ENCODE data around the gene KHDC1.
"Not testable (repeated sequence)": the region's sequence is repeated elsewhere in the genome, so short reads cannot be mapped to it uniquely, and the experiment has no call there.

The KHDC1 gene

DNA sequence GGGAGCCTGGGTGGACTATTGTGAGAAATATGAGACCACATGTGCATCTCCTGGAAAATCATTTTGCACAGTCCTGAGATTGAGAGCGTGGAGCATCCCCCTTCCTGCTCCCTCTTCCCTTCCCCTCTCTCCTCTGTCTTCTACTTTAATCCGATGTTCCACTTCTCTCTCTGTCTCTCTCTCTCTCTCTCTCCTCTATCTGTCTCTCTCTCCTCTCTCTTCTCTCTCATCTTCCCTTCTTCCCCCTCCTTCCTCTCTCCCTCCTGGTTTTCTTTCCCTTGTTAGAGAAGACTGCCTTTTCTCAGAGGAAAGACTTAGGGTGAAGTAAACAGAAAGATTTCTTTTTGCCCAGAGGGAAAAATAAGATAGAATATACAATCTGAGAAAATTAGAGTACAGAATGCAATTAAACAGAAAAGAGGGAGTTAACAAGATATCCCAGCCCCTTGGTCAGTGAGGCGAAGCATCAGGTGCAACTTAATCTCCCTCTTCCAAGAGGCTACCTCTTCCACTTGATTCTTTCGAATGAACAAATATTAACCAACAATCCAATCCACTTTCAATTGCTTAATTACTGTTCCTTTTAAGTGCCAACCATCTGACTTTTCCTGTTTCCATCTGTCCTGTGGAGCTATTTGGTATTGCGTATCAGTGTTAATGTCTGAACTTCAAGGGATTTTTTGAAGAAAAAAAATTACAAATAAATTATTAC is 14.6 kb downstream of the KHDC1 start:
- DNase-seq, result no peak

DNA sequence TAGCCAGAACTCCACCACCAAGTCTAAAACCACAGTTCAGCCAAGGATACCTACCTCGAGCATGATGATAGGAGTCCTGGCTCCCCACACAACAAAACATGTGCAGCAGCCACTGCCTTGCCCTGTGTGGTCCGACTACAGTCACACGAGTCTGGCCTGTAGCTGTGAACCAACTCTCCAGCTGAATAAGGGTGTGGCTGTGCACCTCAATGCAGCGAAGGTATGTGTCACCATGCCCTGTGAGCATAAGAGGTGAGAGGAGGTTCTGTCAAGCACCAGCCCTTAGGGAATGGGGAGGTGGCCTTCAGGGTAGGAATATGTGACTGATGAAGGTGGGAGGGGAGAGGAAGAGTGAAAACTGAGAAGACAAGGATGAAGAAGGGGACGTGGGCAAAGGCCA is 21.0 kb downstream of the KHDC1 start:
- no peak for DNase-seq

DNA sequence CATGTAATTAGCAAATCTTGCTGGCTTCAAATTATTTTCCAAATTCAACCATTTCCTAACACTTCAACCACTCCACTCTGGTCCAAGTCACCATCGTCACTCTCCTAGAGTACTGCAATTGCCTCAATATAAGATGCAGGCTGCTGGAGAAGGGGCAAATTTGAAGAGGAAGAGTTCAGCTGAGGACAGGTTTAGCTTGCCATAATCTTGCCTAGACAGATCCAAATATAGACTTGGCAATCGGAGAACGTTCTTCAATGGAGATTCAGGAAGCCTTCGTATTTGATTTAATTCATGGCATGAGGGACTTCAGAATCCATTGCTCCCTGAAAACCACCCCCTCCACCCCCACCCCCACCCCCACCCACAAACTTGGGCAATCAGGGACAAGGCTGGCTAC is 22.3 kb downstream of the KHDC1 start:
- no peak for DNase-seq

DNA sequence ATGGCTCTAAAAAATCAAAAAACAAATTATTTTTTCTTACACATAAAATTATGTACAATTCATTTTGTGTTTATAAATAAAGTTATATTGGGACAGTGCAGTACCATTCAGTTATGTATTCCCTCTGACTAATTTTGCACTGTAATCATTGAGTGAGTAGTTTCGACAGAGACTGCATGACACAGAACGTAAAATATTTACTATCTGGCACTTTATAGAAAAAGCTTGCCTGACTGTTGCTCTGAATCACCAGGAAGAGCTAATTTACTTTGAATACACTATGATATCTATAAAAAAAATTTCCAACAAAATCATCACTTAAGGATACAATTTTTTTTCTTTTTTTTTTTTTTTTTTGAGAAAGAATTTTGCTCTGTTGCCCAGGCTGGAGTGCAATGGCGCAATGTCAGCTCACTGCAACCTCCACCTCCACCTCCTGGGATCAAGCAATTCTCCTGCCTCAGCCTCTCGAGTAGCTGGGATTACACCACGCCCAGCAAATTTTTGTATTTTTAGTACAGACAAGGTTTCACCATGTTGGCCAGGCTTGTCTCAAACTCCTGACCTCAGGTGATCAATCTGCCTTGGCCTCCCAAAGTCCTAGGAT is 26.7 kb downstream of the KHDC1 start:
- DNase-seq, result no peak

DNA sequence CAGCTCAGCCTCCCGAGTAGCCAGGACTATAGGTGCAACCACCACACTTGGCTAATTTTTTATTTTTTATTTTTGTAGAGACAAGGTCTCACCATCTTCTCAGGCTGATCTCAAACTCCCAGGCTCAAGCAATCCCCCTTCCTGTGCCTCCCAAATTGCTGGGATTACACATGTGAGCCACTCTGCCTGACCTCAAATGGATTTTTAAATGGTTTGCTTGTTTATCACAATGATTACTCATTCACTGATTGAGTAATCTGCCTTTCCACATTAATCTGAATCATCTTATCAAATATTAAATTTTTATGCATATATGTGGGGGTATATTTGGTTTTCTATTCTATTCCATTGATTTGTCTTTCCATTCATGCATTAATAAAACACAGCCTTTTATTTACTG is 28.3 kb downstream of the KHDC1 start:
- no peak for DNase-seq

DNA sequence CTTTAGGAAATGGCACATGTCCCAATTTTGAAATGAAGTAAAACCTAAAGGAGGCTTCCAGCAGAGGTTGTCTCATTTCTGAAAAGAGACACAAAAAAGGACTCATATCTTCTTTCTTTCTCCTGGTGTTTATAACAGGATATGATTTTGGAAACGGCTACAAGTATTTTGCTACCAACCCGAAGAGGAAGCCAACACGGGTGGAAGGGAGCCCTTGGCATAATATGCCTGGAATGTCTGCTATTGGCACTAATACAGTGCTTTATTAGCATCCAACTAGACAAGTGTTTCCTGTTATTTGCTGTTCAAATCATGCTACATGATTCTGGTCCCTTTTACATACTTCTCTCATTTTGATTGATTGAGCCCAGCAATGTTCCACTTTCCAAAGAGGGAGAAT is 29.0 kb downstream of the KHDC1 start:
- not testable (repeated sequence) for DNase-seq

DNA sequence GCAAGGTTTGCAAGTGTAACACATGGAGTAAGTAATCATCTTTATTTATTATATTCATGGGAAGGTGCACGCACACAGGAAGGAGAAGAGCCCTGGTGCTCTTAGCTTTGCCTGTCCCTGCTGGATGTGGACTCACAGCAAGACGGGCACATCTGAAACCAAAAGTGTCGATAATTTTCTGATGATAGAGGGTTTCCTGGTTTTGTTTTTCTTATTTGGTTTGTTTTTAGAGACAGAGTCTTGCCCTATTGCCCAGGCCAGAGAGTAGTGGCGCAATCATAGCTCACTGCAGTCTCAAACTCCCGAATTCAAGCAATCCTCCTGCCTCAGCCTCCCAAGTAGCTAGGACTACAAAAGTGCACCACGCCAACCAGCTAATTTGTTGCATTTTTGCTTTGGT is 29.9 kb downstream of the KHDC1 start:
- DNase-seq, result no peak

DNA sequence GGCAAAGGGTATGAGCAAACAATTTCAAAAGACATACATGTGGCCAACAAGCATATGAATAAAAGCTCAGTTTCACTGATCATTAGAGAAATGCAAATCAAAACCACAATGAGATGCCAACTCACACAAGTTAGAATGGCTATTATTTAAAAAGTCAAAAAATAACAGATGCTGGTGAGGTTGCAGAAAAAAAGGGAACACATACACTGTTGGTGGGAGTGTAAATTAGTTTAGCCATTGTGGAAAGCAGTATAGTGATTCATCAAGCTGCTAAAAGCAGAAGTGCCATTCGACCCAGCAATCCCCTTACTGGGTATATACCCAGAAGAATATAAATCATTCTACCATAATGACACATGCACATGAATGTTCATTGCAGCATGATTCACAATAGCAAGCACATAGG is 31.0 kb downstream of the KHDC1 start:
- DNase-seq, result no peak

DNA sequence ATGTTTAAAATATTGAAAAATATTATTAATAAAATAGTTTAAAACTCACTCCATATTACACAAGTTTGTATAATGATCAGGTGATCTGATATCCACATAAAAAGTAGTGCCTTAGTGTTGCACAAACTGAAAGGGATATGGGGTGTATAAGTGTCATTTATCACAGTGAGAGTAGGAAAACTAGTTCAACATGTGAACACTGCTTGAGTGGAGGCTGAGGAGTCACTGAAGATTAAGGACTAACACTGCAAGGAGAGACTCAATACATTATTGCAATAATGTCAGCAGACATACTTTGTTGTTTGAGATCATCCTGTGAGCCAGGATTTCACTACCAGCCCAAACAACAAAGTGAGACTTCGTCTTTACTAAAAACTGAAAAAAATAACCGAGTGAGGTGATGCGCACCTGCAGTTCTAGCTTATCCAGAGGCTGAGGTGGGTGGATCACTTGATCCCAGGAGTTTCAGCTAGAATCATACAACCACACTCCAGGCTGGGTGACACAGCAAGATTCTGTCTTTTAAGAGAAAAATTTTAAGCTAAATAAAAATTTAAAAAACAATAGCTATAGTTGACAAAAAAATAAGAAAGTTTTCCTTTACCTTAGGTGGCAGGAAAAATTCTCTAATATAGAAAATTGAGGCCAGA is 35.3 kb downstream of the KHDC1 start:
- no peak for DNase-seq

DNA sequence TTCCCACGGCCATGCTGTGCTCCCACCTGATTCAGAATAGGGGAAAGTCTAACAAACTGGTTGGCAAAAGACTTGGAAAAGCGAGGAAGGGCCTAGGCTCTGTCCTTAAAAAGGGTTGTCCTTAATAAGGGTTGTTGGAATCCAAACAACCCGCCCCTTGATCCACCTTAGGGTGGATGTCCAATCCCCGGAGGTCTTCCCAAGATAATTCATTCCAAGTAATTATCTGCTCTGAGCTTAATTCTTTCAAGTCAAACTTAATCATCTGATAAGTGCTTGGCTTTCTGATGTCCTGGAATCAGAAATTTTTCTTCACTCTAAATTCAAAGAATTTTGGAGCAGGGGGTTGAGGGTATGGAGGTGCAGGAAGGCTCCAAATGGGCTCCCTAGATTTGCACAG is 37.6 kb downstream of the KHDC1 start, which contains the start of gene KHDC1L:
Gene KHDC1L (minus strand): TSS at position 101 of the 400 bp plus-strand sequence. CDS start 88 bp downstream, at position 13.
- DNase-seq, result no peak

DNA sequence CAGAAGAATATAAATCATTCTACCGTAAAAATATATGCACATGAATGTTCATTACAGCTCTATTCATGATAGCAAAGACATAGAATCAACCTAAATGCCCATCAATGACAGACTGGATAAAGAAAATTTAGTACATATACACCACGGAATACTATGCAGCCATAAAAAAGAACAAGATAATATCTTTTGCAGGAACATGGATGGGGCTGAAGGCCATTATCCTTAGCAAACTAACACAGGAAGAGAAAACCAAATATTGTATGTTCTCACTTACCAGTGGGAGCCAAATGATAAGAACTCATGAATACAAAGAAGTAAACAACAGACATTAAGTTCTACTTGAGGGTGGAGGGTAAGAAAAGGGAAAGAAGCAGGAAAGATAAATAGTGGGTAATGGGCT is 46.1 kb downstream of the KHDC1 start:
- no peak for DNase-seq

DNA sequence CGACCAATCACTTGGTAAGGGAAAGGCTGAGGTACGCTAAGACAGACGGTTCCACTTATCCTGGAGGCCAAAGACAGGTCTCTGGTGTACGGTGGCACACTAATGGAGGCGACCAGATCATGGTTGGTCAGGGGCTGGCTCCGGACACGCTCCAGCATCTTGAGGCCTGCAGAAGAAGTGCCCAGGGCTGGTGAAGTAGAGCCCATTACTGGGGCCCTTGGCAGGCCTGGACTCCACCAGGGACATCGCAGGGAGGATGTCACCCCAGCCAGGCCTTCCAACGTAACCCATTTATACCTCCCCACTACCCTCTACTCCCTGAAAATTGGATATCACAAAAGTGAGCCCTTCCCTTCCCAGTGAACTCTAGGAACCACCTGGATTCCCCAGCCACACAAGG is 53.9 kb downstream of the KHDC1 start:
- no peak for DNase-seq

DNA sequence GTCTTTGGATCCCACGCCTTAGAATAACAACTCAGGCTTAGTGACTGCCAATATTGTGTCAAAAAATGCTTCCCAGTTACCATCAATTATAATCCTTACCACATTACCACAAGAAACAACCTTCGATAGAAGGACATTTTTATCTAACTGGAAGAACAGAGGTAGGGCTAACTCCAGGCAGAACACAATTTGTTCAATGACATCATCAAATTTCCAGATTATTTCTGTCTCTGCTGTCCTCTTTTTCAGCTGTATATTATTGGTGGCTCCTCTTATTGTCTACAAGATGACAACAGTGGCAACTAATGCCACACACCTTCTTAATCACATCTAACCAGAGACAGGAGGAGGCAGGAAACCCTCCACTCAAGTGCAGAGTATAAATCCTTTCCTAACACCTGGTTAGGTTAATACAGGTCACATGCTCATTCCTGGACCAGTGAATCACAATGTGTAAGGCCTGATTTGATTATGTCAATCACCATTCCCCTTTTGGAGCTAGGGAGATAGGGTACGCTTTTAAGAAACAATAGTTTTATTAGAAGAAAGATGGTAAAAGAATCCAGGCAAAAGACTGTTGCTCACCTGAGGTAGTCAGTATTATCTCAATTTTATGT is 55.7 kb downstream of the KHDC1 start:
- no peak for DNase-seq

DNA sequence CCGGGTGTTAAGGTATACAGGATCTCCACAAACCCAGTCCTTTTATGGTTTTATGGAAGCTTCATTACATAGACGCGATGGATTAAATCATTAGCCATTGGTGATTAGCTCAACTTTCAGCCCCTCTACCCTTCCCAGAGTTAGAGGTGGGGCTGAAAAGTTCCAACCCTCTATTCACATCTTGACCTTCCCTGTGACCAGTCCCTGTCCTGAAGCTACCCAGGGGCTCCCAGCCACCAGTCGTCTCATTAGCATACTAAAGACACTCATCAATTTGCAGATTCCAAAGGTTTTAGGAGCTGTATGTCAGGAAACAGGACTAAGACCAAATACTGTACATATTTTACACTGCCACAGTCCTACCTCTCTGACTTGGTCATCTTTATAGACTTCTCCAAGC is 58.7 kb downstream of the KHDC1 start:
- no peak for DNase-seq

DNA sequence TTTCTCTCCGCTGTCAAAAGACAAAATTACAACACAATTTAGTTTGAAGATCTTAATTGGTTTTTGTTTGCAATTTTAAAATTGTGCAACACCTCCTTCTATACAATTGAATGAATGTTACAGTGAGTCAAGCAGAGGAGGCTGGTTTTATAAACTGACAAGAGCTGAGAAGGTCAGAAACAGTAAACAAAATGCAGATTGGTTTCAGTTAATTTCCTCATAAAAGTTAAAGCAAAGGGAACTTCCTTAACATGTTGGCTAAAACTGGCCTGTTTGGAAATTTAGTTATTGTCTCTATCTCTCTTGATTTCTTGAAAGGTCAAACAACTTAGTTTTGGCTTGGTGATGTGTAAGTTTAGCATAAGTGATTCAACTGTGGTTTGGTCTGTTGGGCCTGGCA is 59.9 kb downstream of the KHDC1 start:
- no peak for DNase-seq

DNA sequence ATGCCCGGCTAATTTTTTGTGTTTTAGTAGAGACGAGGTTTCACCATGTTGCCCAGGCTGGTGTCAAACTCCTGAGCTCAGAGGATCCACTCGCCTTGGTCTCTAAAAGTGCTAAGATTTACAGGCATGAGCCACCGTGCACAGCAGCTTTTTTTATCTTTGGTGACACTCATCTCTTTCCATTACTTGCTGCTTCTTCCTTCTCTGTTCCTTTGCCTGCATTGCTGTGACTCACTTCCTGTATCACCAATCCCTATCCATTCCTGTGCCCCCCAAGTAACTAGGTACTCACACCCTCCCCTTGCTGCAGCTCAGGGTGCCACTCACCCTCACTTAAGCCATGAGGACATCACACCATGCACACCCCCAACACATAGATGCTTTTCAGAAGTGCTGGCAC is 62.3 kb downstream of the KHDC1 start:
- DNase-seq, result no peak

DNA sequence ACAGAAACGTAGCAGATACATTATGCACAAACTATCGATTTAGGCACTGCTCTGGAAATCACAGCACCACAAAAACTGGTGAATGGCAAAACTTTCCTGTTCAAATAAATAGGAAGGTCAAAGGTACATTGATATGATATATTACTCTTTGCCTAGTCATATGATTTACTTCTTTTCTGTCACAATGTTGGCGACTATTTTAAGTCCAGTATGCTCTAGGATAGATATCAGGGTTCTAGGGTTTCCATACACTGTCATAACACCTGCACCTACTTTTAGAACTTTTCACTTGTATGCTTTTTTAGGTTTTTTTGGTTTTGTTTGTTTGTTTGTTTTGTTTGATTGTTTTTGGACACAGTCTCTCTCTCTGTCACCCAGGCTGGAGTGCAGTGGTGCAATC is 62.7 kb downstream of the KHDC1 start:
- DNase-seq, result no peak

DNA sequence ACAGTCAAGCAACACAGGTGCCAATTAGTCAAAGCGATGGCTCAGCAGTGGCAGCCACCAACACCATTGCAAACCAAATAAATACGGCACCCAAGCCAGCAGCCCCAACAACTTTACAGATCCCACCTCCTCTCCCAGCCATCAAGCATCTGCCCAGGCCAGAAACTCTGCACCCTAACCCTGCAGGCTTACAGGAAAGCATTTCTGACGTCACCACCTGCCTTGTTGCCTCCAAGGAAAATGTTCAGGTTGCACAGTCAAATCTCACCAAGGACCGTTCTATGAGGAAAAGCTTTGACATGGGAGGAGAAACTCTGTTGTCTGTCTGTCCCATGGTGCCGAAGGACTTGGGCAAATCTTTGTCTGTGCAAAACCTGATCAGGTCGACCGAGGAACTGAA is 68.3 kb downstream of the KHDC1 start:
- DNase-seq, result no peak

DNA sequence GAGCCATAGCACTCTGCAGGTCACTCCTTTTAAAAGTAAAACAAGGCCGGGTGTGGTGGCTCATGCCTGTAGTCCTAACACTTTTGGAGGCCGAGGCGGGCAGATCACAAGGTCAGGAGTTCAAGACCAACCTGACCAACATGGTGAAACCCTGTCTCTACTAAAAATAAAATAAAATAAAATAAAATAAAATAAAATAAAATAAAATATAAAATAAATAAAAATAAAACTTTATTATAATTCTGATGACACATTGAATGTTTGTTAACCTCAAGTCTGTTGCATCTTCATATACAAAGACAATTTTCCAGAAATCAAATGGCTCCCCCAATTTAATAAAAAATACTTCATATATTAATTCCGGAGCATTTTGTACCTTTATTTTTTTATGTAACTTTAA is 69.7 kb downstream of the KHDC1 start:
- not testable (repeated sequence) for DNase-seq
